Measurements from ENCODE around the gene SGMS2. TPM values are rescaled to one million over a fixed set of nuclear protein-coding genes. Genes with fewer than 3 reads are reported as not detected.

The SGMS2 gene
- total and polyA plus RNA-seq, 10 of the 15 experiments (the other 5 are each of a cell fraction or from before 2014, with no cell fraction given): under 0.01 to 3.2 (median 0.17) TPM; not detected in 4

DNA sequence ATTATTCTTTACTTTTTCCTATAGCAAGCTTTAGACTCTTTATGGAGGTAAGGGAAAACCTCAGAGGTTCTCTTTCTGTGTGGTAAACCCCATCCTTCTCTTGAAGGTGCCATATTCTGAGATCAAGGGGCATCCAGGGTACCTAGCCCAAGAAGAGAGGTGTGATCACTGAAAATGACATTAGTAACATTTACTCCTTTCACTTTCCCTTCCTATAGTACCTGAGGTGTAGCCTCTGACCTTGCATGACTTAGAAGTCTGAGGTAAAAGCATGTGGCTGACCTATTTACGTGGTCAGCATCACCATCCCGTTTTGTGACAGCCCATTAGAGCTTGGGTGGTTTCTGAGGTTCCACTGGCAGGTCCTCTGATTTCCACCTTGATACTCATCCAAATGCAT is 25.7 kb downstream of the SGMS2 start:
- no peak for ATAC-seq
- intact Hi-C loops (cut with micrococcal nuclease; ENCODE audit: unreplicated experiment): no loop called here
- POLR2A ChIA-PET: no interaction called here

DNA sequence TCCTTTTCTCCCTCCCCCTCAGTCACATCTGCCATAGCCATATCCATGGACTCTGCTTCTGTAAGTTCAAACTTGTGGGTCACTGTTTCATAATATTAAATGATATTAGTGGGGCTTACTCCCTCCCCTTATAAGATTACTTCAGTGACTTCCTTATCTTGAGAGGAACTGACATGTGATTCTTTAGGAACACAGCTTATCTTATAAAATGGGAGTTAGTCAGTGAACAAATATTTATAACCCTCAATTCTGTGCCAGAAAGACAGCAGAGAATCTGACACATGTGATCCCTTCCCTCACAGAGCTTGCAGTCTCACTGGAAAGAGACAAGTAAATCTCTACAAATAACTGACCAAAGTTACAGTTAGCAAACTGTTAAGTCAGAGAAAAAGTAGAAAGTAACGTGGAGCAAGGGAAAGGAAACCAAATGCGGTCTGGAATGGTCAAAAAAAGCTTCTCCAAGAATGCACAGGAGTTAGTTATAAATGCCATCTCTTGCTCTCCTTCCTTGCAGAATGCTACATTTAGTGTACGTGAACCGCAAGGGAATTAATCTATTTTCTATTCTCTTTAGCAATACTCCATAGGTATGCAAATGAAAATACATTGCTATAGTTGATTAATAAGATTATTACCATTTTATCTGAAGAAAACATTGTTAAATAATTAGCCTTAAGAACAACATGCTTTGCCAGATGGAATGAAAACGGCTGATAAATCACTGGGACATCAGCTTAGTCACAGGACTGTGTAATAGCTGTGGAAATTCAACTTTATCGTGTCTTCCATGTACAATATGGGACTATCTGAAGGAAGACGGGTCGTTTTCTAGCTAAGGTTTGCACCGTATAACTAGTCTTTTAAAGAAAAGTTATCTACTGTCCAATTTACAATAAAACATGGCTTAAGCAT is 29.0 kb downstream of the SGMS2 start:
- ChIA-PET CTCF (no interaction called here), SMC1A (ENCODE audit: uncharacterized antibody, unreplicated experiment) (interaction anchor here (1.2 kb wide), 1 partner anchor 12 kb away, joined by 4 read pairs; no protein-coding TSS in a partner anchor), RAD21 (ENCODE audit: unreplicated experiment) (interaction anchor here (0.6 kb wide), 1 partner anchor 752 kb away, joined by 3 read pairs; no protein-coding TSS in a partner anchor), POLR2A (no interaction called here)
- TF ChIP-seq, protein P1, sequence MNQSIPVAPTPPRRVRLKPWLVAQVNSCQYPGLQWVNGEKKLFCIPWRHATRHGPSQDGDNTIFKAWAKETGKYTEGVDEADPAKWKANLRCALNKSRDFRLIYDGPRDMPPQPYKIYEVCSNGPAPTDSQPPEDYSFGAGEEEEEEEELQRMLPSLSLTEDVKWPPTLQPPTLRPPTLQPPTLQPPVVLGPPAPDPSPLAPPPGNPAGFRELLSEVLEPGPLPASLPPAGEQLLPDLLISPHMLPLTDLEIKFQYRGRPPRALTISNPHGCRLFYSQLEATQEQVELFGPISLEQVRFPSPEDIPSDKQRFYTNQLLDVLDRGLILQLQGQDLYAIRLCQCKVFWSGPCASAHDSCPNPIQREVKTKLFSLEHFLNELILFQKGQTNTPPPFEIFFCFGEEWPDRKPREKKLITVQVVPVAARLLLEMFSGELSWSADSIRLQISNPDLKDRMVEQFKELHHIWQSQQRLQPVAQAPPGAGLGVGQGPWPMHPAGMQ (IDR thresholded peaks at IDR 0.05; ENCODE audit: borderline replicate concordance): no peak
- TF ChIP-seq NR2C1 (IDR thresholded peaks at IDR 0.05) (no peak), CHD2 (IDR thresholded peaks at IDR 0.05; ENCODE audit: borderline replicate concordance, low read depth, low read length) (no peak), BHLHE40 (IDR thresholded peaks at IDR 0.05; ENCODE audit: borderline replicate concordance in 1 of 2, low read depth in 2 of 2, low read length in 1 of 2) (no peak), TAF1 (IDR thresholded peaks at IDR 0.05; ENCODE audit: borderline replicate concordance, low read depth, low read length) (no peak)
- TF ChIP-seq, protein P2, sequence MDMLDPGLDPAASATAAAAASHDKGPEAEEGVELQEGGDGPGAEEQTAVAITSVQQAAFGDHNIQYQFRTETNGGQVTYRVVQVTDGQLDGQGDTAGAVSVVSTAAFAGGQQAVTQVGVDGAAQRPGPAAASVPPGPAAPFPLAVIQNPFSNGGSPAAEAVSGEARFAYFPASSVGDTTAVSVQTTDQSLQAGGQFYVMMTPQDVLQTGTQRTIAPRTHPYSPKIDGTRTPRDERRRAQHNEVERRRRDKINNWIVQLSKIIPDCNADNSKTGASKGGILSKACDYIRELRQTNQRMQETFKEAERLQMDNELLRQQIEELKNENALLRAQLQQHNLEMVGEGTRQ (IDR thresholded peaks at IDR 0.05; ENCODE audit: borderline replicate concordance, low read depth, low read length): no peak
- H4K20me1 ChIP-seq (ENCODE audit: control insufficient read depth, insufficient read depth): no peaks in the 10 kb centered on the region
- no peak overlapping the region for H3K9ac ChIP-seq (ENCODE audit: control insufficient read depth, insufficient read depth, low read length)
- ATAC-seq (no peak), DNase-seq (ENCODE audit: low read depth, low spot score) (no peak), FAIRE-seq (no peak)
- H3K9me3 ChIP-seq (replicated peaks; ENCODE audit: control insufficient read depth, insufficient read depth, low read length): no peaks in the 10 kb centered on the region
- no peaks in the 10 kb centered on the region for H3K4me1 ChIP-seq (ENCODE audit: control insufficient read depth, insufficient read depth, low read length)
- no peaks in the 10 kb centered on the region for H3K27me3 ChIP-seq (replicated peaks in 1 of 2; ENCODE audit: control insufficient read depth in 2 of 2, insufficient read depth in 2 of 2, low read length in 1 of 2)
- H3K4me2 ChIP-seq (ENCODE audit: control insufficient read depth, insufficient read depth): no peak overlapping the region
- H3K79me2 ChIP-seq (ENCODE audit: control insufficient read depth, insufficient read depth, low read length): no peaks in the 10 kb centered on the region
- intact Hi-C loops (cut with micrococcal nuclease; ENCODE audit: unreplicated experiment) (no loop called here), in situ Hi-C loops (cut with MboI) (no loop called here)
- H2AFZ ChIP-seq (ENCODE audit: control insufficient read depth, low read depth, low read length): no peak overlapping the region
- H3K27ac ChIP-seq (ENCODE audit: control insufficient read depth, insufficient read depth): no peak overlapping the region
- no TSS peak for BruUV-seq (replicated peaks)
- H3K4me3 ChIP-seq: no peak overlapping the region
- H3K36me3 ChIP-seq (ENCODE audit: control insufficient read depth in 2 of 2, insufficient read depth in 2 of 2, low read length in 1 of 2): no peaks in the 10 kb centered on the region
- 28% methylated on average over 9 of the region's 9 CpGs for WGBS (ENCODE audit: insufficient coverage, insufficient replicate concordance, low lambda C conversion rate, missing lambda C conversion rate)

More for the DNA sequence above, 25.7 kb downstream of the SGMS2 start:
- no peaks in the 10 kb centered on the region for H3K4me1 ChIP-seq (ENCODE audit: control insufficient read depth, insufficient read depth, low read length)
- no peaks in the 10 kb centered on the region for H3K9me3 ChIP-seq (replicated peaks; ENCODE audit: control insufficient read depth, insufficient read depth, low read length)
- ChIA-PET RAD21 (ENCODE audit: unreplicated experiment) (no interaction called here), SMC1A (ENCODE audit: uncharacterized antibody, unreplicated experiment) (no interaction called here), CTCF (no interaction called here)
- H3K27ac ChIP-seq (ENCODE audit: control insufficient read depth, insufficient read depth): no peak overlapping the region
- H4K20me1 ChIP-seq (ENCODE audit: control insufficient read depth, insufficient read depth): no peaks in the 10 kb centered on the region
- H3K4me3 ChIP-seq: no peak overlapping the region
- in situ Hi-C loops (cut with MboI): no loop called here
- no TSS peak for BruUV-seq (replicated peaks)
- DNase-seq (ENCODE audit: low read depth, low spot score) (no peak), FAIRE-seq (no peak)
- H3K36me3 ChIP-seq (ENCODE audit: control insufficient read depth in 2 of 2, insufficient read depth in 2 of 2, low read length in 1 of 2): no peaks in the 10 kb centered on the region
- no peak overlapping the region for H2AFZ ChIP-seq (ENCODE audit: control insufficient read depth, low read depth, low read length)
- TF ChIP-seq EZH2 (IDR thresholded peaks at IDR 0.05; ENCODE audit: borderline replicate concordance, control insufficient read depth, low read depth, low read length): no peak
- no peak for TF ChIP-seq KLF5 (IDR thresholded peaks at IDR 0.05; ENCODE audit: partially characterized antibody)
- no peak for TF ChIP-seq RCOR1 (conservative IDR thresholded peaks at IDR 0.05; ENCODE audit: low read depth, low read length)
- no peak overlapping the region for H3K9ac ChIP-seq (ENCODE audit: control insufficient read depth, insufficient read depth, low read length)
- H3K79me2 ChIP-seq (ENCODE audit: control insufficient read depth, insufficient read depth, low read length): no peaks in the 10 kb centered on the region
- no peaks in the 10 kb centered on the region for H3K27me3 ChIP-seq (replicated peaks in 1 of 2; ENCODE audit: control insufficient read depth in 2 of 2, insufficient read depth in 2 of 2, low read length in 1 of 2)
- no peak overlapping the region for H3K4me2 ChIP-seq (ENCODE audit: control insufficient read depth, insufficient read depth)
- WGBS (ENCODE audit: insufficient coverage, insufficient replicate concordance, low lambda C conversion rate, missing lambda C conversion rate): 0% methylated on average over 2 of the region's 2 CpGs
